PC-3 (cell line): ENCODE data around the gene PLIN5. TPM values are rescaled to one million over a fixed set of nuclear protein-coding genes. Genes with fewer than 3 reads are reported as not detected.
A peak's percentile ranks its signal among the peaks of the same experiment; 100 is the strongest.

ENCODE experiments used
- ATAC-seq: fragments of 200-7000 bp; cut with Tn5 transposase; 2 replicates; pipeline ENCODE4 v1.9.1; 2020; ENCODE audit warnings: mild to moderate bottlenecking, moderate library complexity
- BruUV-seq: library from RNA; stranded (reverse); fragments of 400-500 nt; replicated peaks from 2 replicates; lab custom pipeline; 2021; lab: Mats Ljungman, UMichigan
- CTCF ChIA-PET: fragments of 300-600 bp; sonication (Branson Sonifier 250); formaldehyde crosslinking; loops from one replicate; lab custom pipeline; 2022; ENCODE audit warnings: antibody characterized with exemption; lab: Charles Lee
- POLR2A ChIA-PET: fragments of 300-600 bp; sonication (Branson Sonifier 250); formaldehyde crosslinking; loops from one replicate; lab custom pipeline; 2022; ENCODE audit warnings: antibody characterized with exemption; ENCODE audit not compliant: unreplicated experiment; lab: Charles Lee
- DNase-seq: peaks from one replicate; pipeline ENCODE4 v3.0.0-alpha.2; 2015
- H2AFZ ChIP-seq: fragments of 300-600 bp; sonication (generic); 2 replicates; pipeline ENCODE4 v1.6.0; 2016; ENCODE audit warnings: antibody characterized with exemption, low read length
- H3F3A ChIP-seq: fragments of 300-600 bp; sonication (generic); one replicate; pipeline ENCODE4 v1.6.0; 2017; ENCODE audit warnings: antibody characterized with exemption, low read length, control low read depth, mild to moderate bottlenecking; ENCODE audit not compliant: unreplicated experiment
- H3K27ac ChIP-seq: fragments of 300-600 bp; sonication (generic); 2 replicates; pipeline ENCODE4 v1.5.1; 2016; ENCODE audit warnings: mild to moderate bottlenecking, low read length
- H3K27me3 ChIP-seq: fragments of 300-600 bp; sonication (generic); 2 replicates; pipeline ENCODE4 v1.6.1; 2016; ENCODE audit warnings: low read length, mixed read lengths
- H3K36me3 ChIP-seq: fragments of 300-600 bp; sonication (generic); 2 replicates; pipeline ENCODE4 v1.6.1; 2016; ENCODE audit warnings: low read depth, mixed run types, low read length, mixed read lengths
- H3K4me1 ChIP-seq: fragments of 300-600 bp; sonication (generic); 2 replicates; pipeline ENCODE4 v1.5.1; 2016; ENCODE audit warnings: low read length; ENCODE audit not compliant: insufficient read depth
- H3K4me2 ChIP-seq: fragments of 300-600 bp; sonication (generic); 2 replicates; pipeline ENCODE4 v1.6.0; 2016; ENCODE audit warnings: low read length
- H3K4me3 ChIP-seq: fragments of 300-600 bp; sonication (generic); 2 replicates; pipeline ENCODE4 v1.5.1; 2016; ENCODE audit warnings: mild to moderate bottlenecking, low read length, mixed read lengths
- H3K79me2 ChIP-seq: fragments of 300-600 bp; sonication (generic); 2 replicates; pipeline ENCODE4 v1.6.1; 2017; ENCODE audit warnings: low read length, mixed read lengths
- H3K9ac ChIP-seq: fragments of 300-600 bp; sonication (generic); 2 replicates; pipeline ENCODE4 v1.6.0; 2016; ENCODE audit warnings: mild to moderate bottlenecking, low read length
- H3K9me2 ChIP-seq: fragments of 300-600 bp; sonication (generic); replicated peaks from 2 replicates; pipeline ENCODE4 v1.6.1; 2016; ENCODE audit warnings: mixed run types, low read length, mixed read lengths
- H3K9me3 ChIP-seq: fragments of 300-600 bp; sonication (generic); 2 replicates; pipeline ENCODE4 v1.6.1; 2016; ENCODE audit warnings: low read length, mixed read lengths
- H4K20me1 ChIP-seq: fragments of 300-600 bp; sonication (generic); 2 replicates; pipeline ENCODE4 v1.6.1; 2016; ENCODE audit warnings: low read length, mixed read lengths
- CTCF ChIP-seq: fragments of 300-600 bp; sonication (generic); conservative IDR thresholded peaks from 2 replicates; pipeline ENCODE4 v1.5.1; 2017; ENCODE audit warnings: antibody characterized with exemption, low read depth, mild to moderate bottlenecking, low read length
- EZH2 ChIP-seq: fragments of 300-600 bp; sonication (generic); IDR thresholded peaks from one replicate; pipeline ENCODE4 v1.6.1; 2017; ENCODE audit warnings: antibody characterized with exemption, mild to moderate bottlenecking, low read length; ENCODE audit not compliant: unreplicated experiment
- EZH2phosphoT487 ChIP-seq: fragments of 300-600 bp; sonication (generic); IDR thresholded peaks from 2 replicates; pipeline ENCODE4 v1.6.1; 2018; ENCODE audit warnings: mild to moderate bottlenecking, antibody characterized with exemption, low read length, borderline replicate concordance
- intact Hi-C: fragments of 100-400 bp; cut with micrococcal nuclease; formaldehyde crosslinking; loops from 2 replicates; pipeline ENCODE4 v1.9.0; 2023
- total RNA-seq: library from RNA; depleted of rRNA; stranded (reverse); fragments of >200 nt; gene quantifications from 2 replicates; pipeline ENCODE4 v1.2.3, GENCODE V29; 2014

The PLIN5 gene
- total RNA-seq, 1 experiment from 2014 or later: 1.2 TPM

- Histone ChIP-seq H3K27me3 (peaks cover 7% of the 10 kb centered on the region; the same call in 1 of the 2 replicates), H3K9ac (no peak overlapping the region), H3K9me2 (no peaks in the 10 kb centered on the region), H2AFZ (no peak overlapping the region), H3K79me2 (no peaks in the 10 kb centered on the region), H3K27ac (no peak overlapping the region), H3F3A (no peaks in the 10 kb centered on the region), H3K4me1 (peaks cover 10% of the 10 kb centered on the region), H3K4me2 (no peak overlapping the region), H3K9me3 (no peaks in the 10 kb centered on the region), H3K4me3 (no peak overlapping the region), H3K36me3 (no peaks in the 10 kb centered on the region), H4K20me1 (no peaks in the 10 kb centered on the region)
- ChIA-PET POLR2A (no interaction called here), CTCF (no interaction called here)
- peak; percentile 63 for DNase-seq
- peak; percentile 62 for ATAC-seq
- no peak for TF ChIP-seq CTCF
- no peak for TF ChIP-seq EZH2
- TF ChIP-seq EZH2phosphoT487: no peak
- intact Hi-C loops: no loop called here
- BruUV-seq: no TSS peak
Observed at GRCh38 chr19:4582980-4583842, 48.2 kb upstream of the PLIN5 start.

- Histone ChIP-seq H3K9me3 (no peaks in the 10 kb centered on the region), H3F3A (no peaks in the 10 kb centered on the region), H3K4me2 (no peak overlapping the region), H3K27me3 (peaks cover 7% of the 10 kb centered on the region; the same call in 1 of the 2 replicates), H3K79me2 (no peaks in the 10 kb centered on the region), H3K27ac (no peak overlapping the region), H3K9ac (no peak overlapping the region), H3K4me3 (no peak overlapping the region), H2AFZ (no peak overlapping the region), H3K36me3 (no peaks in the 10 kb centered on the region), H3K4me1 (peaks cover 10% of the 10 kb centered on the region), H3K9me2 (no peaks in the 10 kb centered on the region), H4K20me1 (no peaks in the 10 kb centered on the region)
- intact Hi-C loops: no loop called here
- CTCF ChIA-PET: no interaction called here
- ATAC-seq: no peak
- TF ChIP-seq EZH2 (no peak), EZH2phosphoT487 (no peak), CTCF (no peak)
- no TSS peak for BruUV-seq
- peak; percentile 48 for DNase-seq
- POLR2A ChIA-PET: no interaction called here
Observed at GRCh38 chr19:4581666-4582553, 46.9 kb upstream of the PLIN5 start.
